GM12865 (cell line): ENCODE results near the gene SORCS2.

Source experiments
- DNase-seq: peaks from one replicate; pipeline ENCODE4 v3.0.0; 2010; ENCODE audit warnings: low read depth
- H3K4me3 ChIP-seq: 2 replicates; pipeline ENCODE4 v1.5.1; 2011; ENCODE audit warnings: mild to moderate bottlenecking, low read depth, low read length, control low read depth
- TF ChIP-seq, protein P1 (sequence below): IDR thresholded peaks from 2 replicates; pipeline ENCODE4 v1.5.1; 2011; ENCODE audit warnings: low read length, control low read depth, low read depth, inconsistent platforms; ENCODE audit not compliant: insufficient read depth; ENCODE audit errors: missing control alignments

SORCS2 gene

DNA sequence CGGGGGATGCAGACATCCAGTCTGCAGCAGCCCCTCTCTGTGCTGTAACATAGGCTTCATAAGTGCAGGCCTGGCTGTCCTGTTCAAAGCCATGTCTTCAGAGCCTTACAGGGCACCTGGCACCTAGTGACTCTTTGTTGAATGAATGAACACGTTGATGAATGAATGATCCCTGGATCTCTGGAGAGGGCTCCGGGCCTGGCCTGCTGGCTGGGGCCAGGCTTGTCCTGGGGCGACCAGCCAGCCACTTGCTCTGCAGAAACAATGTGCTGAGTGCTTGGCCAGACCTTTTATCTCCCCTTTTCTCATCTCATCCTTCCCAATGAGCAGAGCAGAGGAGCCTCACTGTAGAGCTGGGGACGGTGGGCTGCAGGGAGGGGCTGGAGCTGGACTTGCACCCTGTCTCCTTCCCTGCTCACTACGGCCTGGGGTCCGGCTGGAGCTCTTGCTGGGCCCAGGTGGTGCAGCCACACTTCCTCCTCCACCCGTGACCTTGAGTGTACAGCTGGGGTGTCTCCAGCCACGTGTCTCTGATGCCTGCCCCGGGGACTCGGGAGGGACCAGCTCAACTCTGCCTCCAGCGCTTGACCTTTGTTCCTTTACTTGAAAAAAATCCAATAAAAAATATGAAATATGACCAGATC is 164.5 kb downstream of the SORCS2 start:
- TF ChIP-seq, protein P1, sequence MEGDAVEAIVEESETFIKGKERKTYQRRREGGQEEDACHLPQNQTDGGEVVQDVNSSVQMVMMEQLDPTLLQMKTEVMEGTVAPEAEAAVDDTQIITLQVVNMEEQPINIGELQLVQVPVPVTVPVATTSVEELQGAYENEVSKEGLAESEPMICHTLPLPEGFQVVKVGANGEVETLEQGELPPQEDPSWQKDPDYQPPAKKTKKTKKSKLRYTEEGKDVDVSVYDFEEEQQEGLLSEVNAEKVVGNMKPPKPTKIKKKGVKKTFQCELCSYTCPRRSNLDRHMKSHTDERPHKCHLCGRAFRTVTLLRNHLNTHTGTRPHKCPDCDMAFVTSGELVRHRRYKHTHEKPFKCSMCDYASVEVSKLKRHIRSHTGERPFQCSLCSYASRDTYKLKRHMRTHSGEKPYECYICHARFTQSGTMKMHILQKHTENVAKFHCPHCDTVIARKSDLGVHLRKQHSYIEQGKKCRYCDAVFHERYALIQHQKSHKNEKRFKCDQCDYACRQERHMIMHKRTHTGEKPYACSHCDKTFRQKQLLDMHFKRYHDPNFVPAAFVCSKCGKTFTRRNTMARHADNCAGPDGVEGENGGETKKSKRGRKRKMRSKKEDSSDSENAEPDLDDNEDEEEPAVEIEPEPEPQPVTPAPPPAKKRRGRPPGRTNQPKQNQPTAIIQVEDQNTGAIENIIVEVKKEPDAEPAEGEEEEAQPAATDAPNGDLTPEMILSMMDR = no peak
- H3K4me3 ChIP-seq = no peak overlapping the region

DNA sequence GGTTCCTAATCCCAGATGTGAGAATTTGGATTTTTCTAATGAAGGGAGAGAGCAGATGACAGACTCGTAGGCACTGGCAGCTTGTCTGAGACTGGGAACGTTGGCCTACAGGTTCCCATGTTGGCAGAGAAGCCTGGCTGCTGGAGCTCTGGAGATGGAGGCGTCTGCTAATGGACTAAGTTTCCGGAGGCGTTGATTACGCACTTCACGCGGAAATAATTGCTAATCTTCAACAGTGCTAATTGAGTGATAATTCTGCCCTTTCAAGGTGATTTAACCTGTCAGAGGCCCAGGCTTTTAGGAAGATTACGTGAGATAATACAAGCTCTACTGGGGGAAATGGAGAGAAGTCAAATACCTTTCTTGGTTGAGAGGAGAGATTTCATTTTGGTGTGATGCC is 165.0 kb downstream of the SORCS2 start:
- no peak for DNase-seq
- TF ChIP-seq, protein P1 = no peak
- H3K4me3 ChIP-seq = no peak overlapping the region

More for the DNA sequence above, 164.5 kb downstream of the SORCS2 start:
- no peak for DNase-seq

DNA sequence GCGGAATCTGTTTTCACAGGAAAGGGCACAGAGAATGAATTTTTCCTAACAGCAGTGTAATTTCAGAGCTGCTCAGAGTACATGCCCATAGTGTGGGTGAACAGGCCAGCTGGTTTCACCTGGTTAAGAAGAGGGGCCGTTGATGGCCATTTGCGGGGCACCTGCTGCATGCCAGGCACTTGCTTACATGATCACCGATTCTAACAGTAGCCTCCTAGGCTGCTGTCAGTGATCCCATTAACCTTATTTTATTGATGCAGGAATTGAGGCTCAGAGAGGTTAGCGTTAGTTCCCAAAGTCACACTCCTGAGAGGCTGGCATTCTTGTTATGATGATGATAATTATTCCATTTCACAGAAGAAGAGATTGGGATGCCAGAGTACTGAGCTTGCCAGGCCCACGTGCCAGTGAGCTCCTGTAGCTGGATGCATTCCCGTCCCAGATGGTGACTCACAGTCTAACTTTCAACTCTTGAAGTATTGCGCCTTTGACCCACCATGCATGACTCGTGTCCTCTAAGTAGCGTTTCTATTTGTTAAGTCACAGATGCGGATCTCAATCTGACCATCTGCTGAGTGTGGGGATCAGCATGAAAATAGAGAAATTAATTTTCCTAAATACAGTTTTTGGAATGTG is 165.9 kb downstream of the SORCS2 start:
- no peak overlapping the region for H3K4me3 ChIP-seq
- DNase-seq = no peak
- TF ChIP-seq, protein P1 = no peak

DNA sequence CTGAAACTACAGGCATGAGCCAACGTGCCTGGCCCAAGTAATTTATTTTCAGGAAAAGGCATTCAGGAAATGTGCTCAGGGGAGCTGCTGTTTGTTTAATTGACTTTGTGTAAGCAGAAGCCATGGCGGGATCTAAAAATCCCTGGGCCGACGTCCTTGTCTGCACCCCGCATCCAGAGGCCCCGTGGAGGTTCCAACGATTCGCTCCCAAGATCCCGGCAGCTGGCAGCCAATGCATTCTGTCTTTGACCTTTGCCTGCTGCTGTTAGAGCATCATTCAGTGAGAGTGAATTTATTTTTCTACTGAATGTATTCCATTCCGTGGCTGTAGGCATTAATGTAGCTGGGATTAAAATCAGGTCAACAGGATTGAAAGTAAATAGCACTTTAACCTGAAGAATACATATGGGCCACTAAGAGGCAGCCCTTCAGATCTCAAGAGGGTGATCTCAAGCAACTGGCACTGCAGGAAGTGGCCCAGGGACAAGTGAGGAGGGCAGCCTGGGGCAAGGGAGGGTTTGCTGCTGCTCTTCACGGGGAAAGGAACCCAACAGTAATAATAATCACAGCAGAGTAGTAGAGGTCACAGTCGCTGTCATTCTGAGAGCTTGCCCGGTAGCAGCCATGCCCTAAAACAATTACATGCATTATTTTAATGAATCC is 167.2 kb downstream of the SORCS2 start:
- no peak for DNase-seq
- TF ChIP-seq, protein P1 = no peak
- no peak overlapping the region for H3K4me3 ChIP-seq

DNA sequence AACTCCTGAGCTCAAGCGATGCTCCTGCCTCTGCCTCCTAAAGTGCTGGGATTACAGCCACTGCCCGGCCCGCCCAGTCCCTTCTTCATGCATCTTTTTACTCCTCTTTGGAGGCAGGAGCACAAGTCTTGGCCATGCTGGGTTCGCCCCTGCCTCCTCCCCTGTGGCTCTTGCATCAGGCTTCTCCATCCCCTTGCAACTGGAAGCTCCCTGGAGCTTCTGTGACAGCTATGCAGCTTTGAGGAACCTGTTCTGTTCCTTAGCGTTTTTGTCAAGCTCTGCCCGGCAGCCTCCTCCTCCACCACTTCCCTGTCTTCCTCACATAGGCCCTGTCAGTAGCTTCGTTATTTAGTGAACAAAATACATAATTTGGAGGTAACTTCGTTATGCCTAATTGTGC is 168.5 kb downstream of the SORCS2 start:
- H3K4me3 ChIP-seq = no peak overlapping the region
- TF ChIP-seq, protein P1 = no peak
- DNase-seq = no peak

DNA sequence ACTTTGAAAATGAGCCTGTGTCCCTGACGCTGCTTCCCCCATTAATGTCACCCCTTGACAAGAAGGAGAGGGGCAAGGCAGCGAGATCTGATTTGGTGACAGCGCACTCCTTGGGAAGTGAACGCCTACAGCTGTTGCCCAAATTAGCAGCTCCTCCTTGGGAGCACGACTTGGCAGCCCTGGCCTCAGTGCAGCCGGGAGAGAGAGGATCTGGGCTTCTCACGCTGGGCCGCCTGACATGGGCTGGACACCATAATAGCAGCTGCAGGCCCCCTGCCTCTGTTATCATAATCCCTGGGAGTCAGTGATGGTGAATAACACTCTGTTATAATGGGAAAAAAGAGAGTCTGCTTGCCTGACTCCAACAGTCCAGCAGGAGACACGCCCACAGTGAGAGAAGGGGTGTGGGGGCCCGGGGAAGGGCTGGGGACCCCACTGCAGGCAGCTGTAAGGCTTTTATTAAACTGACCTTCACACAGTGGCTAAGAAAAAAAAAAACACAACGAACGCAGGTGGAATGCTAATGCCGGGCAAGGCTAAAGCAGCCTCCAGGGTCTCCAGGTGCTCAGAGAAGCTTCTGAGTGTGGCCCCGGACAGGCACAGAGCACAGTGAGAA is 169.1 kb downstream of the SORCS2 start:
- TF ChIP-seq, protein P1 = no peak
- DNase-seq = no peak
- H3K4me3 ChIP-seq = no peak overlapping the region
